ENCODE measurements around the gene GDI2. TPM values are rescaled to one million over a fixed set of nuclear protein-coding genes. Genes with fewer than 3 reads are reported as not detected.
"Not testable (repeated sequence)": the region's sequence is repeated elsewhere in the genome, so short reads cannot be mapped to it uniquely, and the experiment has no call there.

The GDI2 gene
- total RNA-seq, 1 donor from 2014 or later = 287 TPM

DNA sequence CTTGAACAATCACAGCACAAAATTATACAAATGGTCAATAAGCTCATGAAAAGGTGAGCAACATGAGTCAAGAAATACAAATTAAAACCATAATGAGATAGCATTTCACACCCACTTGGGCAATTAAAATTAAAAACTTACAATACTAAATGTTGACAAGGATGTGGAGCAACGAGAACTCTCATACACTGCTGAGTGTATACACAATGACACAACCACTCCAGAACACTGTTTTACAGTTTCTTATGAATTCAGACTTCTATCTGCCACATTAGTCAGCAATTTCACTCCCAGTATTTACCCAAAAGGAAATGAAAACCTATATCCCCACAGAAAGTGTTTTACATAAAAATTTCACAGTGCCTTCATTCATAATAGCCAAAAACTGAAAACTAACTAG lies 31.1 kb downstream of the GDI2 start:
- peak overlapping the region; percentile 46 for H3K27ac Mint-ChIP-seq
- TF ChIP-seq, protein P1, sequence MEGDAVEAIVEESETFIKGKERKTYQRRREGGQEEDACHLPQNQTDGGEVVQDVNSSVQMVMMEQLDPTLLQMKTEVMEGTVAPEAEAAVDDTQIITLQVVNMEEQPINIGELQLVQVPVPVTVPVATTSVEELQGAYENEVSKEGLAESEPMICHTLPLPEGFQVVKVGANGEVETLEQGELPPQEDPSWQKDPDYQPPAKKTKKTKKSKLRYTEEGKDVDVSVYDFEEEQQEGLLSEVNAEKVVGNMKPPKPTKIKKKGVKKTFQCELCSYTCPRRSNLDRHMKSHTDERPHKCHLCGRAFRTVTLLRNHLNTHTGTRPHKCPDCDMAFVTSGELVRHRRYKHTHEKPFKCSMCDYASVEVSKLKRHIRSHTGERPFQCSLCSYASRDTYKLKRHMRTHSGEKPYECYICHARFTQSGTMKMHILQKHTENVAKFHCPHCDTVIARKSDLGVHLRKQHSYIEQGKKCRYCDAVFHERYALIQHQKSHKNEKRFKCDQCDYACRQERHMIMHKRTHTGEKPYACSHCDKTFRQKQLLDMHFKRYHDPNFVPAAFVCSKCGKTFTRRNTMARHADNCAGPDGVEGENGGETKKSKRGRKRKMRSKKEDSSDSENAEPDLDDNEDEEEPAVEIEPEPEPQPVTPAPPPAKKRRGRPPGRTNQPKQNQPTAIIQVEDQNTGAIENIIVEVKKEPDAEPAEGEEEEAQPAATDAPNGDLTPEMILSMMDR (IDR thresholded peaks at IDR 0.05; ENCODE audit: unreplicated experiment) = no peak
- H3K9me3 Mint-ChIP-seq (ENCODE audit: low read depth) = peaks cover 3% of the 10 kb centered on the region
- no peak for DNase-seq (ENCODE audit: low spot score, unreplicated experiment)
- no peak overlapping the region for H3K4me3 Mint-ChIP-seq (ENCODE audit: low read depth)
- H3K36me3 Mint-ChIP-seq (ENCODE audit: insufficient read depth) = peaks cover 61% of the 10 kb centered on the region
- no peaks in the 10 kb centered on the region for H3K27me3 Mint-ChIP-seq
- peaks cover 11% of the 10 kb centered on the region for H3K4me1 Mint-ChIP-seq (ENCODE audit: low read depth)

DNA sequence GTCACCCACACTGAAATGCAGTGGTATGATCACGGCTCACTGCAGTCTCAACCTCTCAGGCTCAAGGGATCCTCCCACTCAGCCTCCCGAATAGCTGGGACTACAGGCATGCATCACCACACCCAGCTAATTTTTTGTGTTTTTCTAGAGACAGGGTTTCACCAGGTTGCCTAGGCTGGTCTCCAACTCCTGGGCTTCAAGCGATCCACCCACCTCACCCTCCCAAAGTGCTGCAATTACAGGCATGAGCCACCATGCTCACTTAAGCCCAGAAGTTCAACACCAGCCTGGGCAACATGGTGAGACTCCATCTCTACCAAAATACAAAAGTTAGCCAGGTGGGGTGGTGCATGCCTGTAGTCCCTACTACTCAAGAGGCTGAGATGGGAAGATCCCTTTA lies 33.5 kb downstream of the GDI2 start:
- Mint-ChIP-seq H3K36me3 (ENCODE audit: insufficient read depth) (peaks cover 49% of the 10 kb centered on the region), H3K27ac (no peak overlapping the region)

DNA sequence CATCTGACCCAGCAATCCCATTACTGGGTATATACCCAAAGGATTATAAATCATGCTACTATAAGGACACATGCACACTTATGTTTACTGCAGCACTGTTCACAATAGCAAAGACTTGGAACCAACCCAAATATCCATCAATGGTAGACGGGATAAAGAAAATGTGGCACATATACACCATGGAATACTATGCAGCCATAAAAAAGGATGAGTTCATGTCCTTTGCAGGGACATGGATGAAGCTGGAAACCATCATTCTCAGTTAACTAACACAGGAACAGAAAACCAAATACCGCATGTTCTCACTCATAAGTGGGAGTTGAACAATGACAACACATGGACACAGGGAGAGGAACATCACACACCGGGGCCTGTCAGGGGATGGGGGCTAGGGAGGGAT lies 35.5 kb downstream of the GDI2 start:
- H3K27ac Mint-ChIP-seq; H3K4me3 Mint-ChIP-seq (ENCODE audit: low read depth); DNase-seq (ENCODE audit: low spot score, unreplicated experiment); H3K4me1 Mint-ChIP-seq (ENCODE audit: low read depth); H3K9me3 Mint-ChIP-seq (ENCODE audit: low read depth); H3K27me3 Mint-ChIP-seq: not testable (repeated sequence)
- peaks cover 41% of the 10 kb centered on the region for H3K36me3 Mint-ChIP-seq (ENCODE audit: insufficient read depth)

More for the DNA sequence above, 33.5 kb downstream of the GDI2 start:
- DNase-seq (ENCODE audit: low spot score, unreplicated experiment) = no peak
- TF ChIP-seq, protein P1 (IDR thresholded peaks at IDR 0.05; ENCODE audit: unreplicated experiment) = no peak
- H3K9me3 Mint-ChIP-seq (ENCODE audit: low read depth) = peaks cover 3% of the 10 kb centered on the region
- no peaks in the 10 kb centered on the region for H3K27me3 Mint-ChIP-seq
- H3K4me3 Mint-ChIP-seq (ENCODE audit: low read depth) = no peak overlapping the region
- H3K4me1 Mint-ChIP-seq (ENCODE audit: low read depth) = peaks cover 7% of the 10 kb centered on the region

DNA sequence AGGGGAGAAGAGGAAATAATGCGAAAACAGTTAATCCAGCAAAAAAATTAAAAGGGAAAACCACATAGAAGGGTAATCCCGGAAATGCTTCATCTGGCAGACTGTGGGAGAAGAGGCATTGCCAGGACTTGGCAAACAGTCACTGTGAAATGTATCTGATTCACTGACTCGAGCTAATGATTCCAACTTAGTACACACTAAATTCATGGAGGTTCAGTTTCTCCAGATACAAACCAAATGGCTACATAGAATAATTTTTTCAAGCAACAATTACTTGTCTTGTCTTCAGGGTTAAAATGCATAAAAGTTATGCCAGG lies 36.4 kb downstream of the GDI2 start:
- peaks cover 7% of the 10 kb centered on the region for H3K4me1 Mint-ChIP-seq (ENCODE audit: low read depth)
- no peaks in the 10 kb centered on the region for H3K9me3 Mint-ChIP-seq (ENCODE audit: low read depth)
- peaks cover 37% of the 10 kb centered on the region for H3K36me3 Mint-ChIP-seq (ENCODE audit: insufficient read depth)
- no peaks in the 10 kb centered on the region for H3K27me3 Mint-ChIP-seq
- TF ChIP-seq, protein P1 (IDR thresholded peaks at IDR 0.05; ENCODE audit: unreplicated experiment) = no peak
- no peak for DNase-seq (ENCODE audit: low spot score, unreplicated experiment)
- peak overlapping the region; percentile 33 for H3K27ac Mint-ChIP-seq
- H3K4me3 Mint-ChIP-seq (ENCODE audit: low read depth) = no peak overlapping the region

DNA sequence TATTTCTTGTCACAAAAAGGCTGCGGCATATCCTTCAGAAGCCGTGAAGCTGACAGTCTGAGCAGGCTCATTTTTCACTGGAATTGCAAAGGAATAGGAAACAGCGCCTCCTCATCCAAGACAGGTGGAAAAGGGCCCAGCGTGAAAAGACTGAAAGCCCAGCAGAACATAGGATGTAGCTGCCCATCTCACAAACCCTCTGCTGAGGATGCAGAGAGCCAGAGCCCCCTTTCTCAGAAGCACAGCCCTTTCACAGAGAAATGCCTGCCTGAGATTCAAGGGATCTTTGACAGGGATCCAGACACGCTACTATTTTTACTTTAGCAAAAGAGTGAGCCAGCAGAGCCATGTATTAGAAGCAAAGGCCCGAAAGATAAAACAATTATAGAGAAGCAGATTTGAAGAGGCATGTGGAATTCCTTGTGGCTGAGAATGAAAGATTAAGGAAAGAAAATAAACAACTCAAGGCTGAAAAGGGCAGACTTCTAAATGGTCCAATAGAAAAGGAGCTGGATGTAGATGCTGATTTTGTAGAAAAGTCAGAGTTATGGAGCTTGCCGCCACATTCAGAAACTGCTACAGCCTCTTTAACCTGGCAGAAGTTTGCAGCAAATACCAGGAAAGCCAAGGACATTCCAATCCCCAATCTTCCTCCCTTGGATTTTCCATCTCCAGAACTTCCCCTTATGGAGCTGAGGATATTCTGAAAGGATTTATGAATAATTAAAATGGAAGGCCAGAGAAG lies 36.9 kb downstream of the GDI2 start:
- TF ChIP-seq, protein P1 (IDR thresholded peaks at IDR 0.05; ENCODE audit: unreplicated experiment) = no peak
- Mint-ChIP-seq H3K27ac (peak overlapping the region; percentile 63), H3K4me1 (ENCODE audit: low read depth) (peaks cover 7% of the 10 kb centered on the region), H3K9me3 (ENCODE audit: low read depth) (no peaks in the 10 kb centered on the region), H3K27me3 (no peaks in the 10 kb centered on the region), H3K36me3 (ENCODE audit: insufficient read depth) (peaks cover 40% of the 10 kb centered on the region), H3K4me3 (ENCODE audit: low read depth) (no peak overlapping the region)
- no peak for DNase-seq (ENCODE audit: low spot score, unreplicated experiment)

DNA sequence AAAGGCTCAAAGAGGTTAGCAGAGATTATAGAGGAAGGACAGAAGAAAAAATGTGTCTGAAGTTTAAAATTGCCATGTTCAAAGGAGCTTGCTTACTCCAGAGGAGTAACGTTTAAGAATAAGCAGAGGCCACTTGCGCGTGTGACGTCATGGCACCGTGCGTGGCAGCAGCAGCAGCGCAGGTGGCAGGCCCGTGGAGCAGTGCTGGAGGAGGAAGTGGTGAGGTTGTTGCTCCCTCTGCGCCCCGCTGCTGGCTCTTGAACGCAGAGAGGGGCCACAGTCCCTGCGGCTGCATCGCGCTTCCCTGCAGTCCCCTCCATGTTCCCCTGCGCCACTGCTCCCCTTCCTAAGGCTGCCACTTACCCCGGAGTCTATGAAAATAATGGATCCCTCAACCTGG lies 37.5 kb downstream of the GDI2 start:
- TF ChIP-seq, protein P1 (IDR thresholded peaks at IDR 0.05; ENCODE audit: unreplicated experiment) = no peak
- Mint-ChIP-seq H3K27ac (peak overlapping the region; percentile 3), H3K9me3 (ENCODE audit: low read depth) (no peaks in the 10 kb centered on the region), H3K27me3 (no peaks in the 10 kb centered on the region), H3K4me3 (ENCODE audit: low read depth) (no peak overlapping the region), H3K4me1 (ENCODE audit: low read depth) (peaks cover 7% of the 10 kb centered on the region), H3K36me3 (ENCODE audit: insufficient read depth) (peaks cover 38% of the 10 kb centered on the region)
- no peak for DNase-seq (ENCODE audit: low spot score, unreplicated experiment)

Measured in progenitor cell of endocrine pancreas (in vitro differentiated cells).